ENCODE data around the gene KIRREL3.

GRCh38 chr11:126790550-126791081 is 210.0 kb downstream of the KIRREL3 start:
- TF ChIP-seq POLR2A (IDR thresholded peaks at IDR 0.05) (no peak), CTCF (IDR thresholded peaks at IDR 0.05) (no peak)

Measured in esophagus squamous epithelium (tissue), 4 donors.